Stimulated activated CD4-positive, alpha-beta T cell treated with anti-CD3 and anti-CD28 coated beads, Interleukin-1b, Interleukin-23, amount 100 ng/mL, for 4 hours (primary cell): ENCODE results near the gene NME5.

ENCODE experiments used
- DNase-seq, 2 donors: peaks; one replicate each; pipeline ENCODE4 v3.0.0-alpha.2; 2020; ENCODE audit warnings: low read depth in 2 of 2

NME5 gene

GRCh38 chr5:138139781-138140090 lies 508 bp upstream of the NME5 start:
- DNase-seq = no peak

DNA sequence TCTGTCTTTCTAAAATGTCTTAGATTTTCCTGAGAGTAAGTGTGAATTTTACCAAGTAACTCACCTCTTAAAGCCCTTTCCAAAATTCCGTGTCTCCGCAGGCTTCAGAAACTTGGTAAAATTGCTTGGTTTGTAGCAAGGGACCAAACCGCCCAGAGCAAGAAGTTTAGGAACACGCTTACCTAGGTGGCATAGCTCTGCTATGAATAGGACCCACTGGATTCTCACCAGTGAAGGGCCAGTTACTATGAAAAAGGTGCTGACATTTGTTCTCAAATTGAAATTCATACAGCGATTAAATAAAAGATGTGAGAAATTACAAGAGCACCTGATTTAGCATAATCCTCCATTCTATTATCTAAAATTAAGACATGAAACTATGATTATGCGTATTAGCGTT lies 6.7 kb downstream of the NME5 start:
- no peak for DNase-seq

GRCh38 chr5:138129347-138129746 lies 9.9 kb downstream of the NME5 start:
- DNase-seq = no peak

DNA sequence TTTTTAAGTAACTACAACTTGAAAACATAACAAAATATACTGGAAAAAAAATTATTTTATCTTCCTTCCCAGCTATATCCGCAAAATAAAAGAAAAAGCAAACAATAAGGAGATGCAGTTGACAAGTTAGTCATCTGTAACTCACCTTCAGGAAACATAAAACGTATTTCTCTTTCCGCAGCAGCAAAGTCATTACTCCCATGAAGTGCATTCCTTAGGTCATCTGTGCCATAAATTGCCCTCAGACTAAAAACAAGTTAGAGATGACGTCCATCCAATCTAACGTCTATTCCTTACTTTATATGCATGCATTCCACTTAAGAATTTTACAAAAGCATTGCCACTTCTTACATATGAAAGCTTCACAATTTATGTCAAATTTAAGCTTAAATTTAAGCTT lies 10.9 kb downstream of the NME5 start:
- DNase-seq = no peak

- DNase-seq = no peak
These were observed 24.0 kb downstream of the NME5 start for GRCh38 chr5:138115254-138115653.

- DNase-seq = no peak
These were observed 27.3 kb downstream of the NME5 start for GRCh38 chr5:138111937-138112336.

DNA sequence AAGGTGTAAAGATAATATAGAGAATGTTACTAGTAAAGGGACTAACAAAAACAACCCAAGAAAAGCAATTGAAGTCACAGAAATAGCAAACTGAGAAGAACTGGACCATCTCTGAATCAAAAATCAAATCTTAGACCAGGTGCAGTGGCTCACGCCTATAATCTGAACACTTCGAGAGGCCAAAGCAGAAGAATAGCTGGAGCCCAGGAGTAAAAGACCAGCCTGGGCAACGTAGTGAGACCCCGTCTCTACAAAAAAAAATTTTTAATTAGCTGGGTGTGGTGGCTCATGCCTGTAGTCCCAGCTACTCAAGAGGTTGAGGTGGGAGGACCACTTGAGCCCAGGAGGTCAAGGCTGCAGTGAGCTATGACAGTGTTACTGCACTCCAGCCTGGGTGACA lies 28.0 kb downstream of the NME5 start:
- no peak for DNase-seq

DNA sequence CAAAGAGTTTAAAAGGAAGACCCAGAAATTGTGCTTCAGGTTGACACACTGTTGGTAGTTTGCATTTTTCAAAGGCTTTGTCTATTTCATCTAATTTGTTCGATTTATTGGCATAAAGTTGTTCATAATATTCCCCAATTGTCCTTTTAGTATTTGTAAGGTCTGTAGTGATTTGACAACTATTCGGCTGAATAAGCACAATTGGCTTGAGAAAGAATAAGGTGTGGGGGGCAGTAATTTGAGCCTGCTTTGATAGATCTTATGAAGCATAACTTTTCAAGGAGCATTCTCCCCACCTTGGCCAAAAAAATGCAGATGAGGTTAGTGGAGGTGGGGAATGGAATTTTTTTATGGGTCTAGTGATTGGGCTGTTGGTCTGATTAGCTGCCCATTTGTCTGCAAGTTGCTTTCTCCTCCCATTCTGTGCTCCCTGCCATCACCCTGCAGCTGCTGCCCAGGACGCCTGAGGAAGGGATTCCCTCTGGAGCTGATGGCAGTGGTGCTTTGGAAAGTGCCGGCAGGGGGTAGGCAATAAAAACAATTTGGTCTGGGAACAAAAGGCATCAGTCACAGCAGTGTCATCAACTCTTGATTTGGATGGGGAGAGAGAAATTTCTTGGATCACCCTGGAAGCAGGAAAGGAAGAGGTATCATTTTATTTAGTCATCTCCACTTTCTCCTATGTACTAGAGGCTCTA lies 28.8 kb downstream of the NME5 start:
- DNase-seq = no peak

DNA sequence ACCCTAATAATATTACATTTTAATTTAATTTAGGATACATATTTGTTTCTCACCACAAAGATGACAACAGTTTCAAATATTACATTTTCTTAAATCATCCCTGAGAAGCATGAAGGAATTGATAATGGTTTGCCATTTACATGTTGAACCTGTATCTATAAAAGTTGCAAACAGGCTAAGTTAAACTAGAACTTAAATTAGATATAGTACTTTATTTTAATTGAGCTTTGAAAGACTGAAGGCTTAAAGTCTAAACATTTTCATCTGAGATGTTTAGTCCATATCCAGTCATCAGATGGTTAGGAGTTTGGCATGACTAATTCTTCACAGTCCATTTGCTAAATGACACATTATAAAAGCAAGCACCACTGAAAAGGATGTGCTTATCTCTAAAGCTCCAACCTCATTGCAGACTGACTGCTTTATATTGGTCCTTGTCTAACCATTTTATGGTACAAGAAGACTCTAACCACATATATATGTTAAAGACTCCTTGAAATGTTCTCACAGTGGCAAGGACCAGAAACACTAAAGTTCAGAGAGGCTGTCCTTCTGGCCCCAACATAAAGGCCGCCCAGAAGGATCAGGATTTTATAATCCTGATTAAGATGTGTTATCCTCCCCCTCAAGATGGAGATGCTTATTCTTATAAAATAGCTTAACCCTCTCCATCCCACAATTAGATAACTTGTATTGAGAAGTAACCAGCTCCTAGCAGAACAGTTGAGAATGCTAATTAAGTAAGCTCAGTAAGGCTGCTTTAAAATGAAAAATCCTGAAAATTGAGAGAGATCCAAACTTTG lies 29.6 kb downstream of the NME5 start:
- no peak for DNase-seq

DNA sequence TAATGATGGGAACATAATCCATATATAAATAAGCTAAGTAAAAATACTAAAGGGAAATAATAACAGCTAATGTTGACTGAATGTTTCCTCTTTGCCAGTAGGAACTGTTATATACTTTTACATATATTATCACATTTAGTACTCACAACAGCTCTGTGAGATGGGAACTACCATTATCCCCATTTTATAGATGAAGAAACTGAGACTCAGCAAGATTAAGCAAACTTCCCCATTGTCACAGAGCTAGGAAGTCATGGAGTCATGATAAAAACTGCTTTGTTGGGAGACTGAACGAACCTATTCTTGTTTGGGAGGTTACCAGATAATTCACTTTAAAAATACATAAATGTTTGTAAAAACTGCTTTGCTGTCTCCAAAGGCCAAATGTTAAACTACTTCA lies 32.0 kb downstream of the NME5 start:
- DNase-seq = no peak

DNA sequence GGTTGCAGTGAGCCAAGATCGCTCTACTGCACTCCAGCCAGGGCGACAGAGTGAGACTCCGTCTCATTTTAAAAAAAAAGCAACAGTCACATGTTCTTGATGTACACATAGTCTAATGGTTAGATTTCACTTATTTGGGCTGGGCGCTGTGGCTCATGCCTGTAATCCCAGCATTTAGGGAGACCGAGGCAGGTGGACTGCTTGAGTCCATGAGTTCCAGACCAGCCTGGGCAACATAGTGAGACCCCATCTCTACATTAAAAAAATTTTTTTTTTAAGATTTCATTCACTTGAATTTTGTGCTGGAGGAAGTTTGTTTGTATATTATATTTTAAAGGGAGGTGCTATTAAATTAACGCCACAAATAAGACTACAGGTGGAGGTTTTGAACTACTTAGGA lies 33.5 kb downstream of the NME5 start:
- no peak for DNase-seq

DNA sequence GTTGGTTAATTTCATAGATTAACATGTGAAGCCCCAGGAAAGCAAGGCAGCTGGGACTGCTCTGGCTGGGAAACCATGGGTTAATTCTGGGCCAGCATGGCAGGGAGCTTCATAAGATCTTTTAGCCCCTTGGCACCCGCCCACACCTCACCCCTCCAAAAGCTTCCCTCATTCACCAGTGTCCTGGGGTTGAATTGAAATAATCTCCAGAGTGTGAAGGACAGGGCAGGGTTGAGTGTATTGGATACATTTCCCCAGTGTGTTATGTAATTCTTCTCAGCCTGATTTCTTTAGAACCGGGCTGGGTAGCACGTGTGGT lies 36.0 kb downstream of the NME5 start:
- DNase-seq = no peak

DNA sequence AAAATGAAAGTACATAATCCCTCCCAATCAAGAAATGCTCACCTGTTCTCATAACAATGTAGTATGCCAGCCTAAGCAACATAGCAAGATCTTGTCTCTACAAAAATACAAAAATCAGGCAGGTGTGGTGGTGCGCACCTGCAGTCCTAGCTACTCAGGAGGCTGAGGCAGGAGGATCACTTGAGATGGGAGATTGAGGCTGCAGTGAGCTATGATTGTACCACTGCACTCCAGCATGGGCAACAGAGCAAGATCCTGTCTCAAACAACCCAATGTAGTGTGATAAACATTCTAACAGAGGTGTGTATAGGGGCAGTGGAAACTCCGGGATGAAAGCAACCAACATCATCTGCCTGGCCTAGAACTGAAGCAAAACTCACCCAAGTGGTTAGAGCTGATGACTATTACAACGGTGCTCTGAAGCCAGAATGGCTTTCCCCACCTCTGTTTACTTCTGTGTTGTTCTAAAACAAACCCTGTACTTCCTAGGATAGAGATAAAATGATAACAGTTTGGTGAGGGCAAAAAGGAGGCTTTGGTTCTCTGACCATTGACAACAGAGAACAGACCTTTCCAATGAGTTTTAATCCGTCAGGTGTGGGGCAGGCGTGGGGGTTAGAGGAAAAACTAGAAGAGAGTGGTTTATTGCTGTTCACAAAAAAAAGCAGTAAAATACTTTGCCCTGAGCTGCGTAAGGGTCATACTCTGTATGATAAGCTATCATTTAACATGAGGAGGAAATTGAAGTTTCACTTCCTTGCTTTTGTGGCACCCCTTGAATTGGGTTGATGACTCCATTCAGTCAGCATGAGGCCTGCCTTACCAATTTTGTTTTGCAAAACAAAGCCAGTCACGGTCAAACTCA lies 36.5 kb downstream of the NME5 start:
- no peak for DNase-seq

GRCh38 chr5:138096997-138097828 lies 42.0 kb downstream of the NME5 start:
- no peak for DNase-seq

DNA sequence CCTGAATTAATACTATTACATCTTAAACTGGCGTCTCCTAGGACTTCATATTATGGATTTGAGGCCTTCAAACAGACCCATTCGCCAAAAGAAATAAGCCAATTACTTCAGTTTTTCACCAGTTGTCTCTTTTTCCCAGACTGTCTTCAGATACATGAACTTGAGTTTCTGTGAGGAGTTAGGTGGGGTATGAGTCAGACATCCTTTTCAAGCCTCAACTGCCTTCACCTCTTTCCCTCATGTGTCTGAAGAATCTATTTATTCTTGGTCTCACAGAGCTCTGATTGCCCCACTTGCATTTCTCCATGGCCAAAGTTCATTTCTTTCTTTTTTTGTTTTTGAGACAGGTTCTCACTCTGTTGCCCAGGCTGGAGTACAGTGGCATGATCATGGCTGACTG lies 42.9 kb downstream of the NME5 start:
- DNase-seq = no peak

- DNase-seq = no peak
These were observed 43.9 kb downstream of the NME5 start for GRCh38 chr5:138095100-138095907.

- no peak for DNase-seq
These were observed 46.2 kb downstream of the NME5 start for GRCh38 chr5:138093036-138093435.

DNA sequence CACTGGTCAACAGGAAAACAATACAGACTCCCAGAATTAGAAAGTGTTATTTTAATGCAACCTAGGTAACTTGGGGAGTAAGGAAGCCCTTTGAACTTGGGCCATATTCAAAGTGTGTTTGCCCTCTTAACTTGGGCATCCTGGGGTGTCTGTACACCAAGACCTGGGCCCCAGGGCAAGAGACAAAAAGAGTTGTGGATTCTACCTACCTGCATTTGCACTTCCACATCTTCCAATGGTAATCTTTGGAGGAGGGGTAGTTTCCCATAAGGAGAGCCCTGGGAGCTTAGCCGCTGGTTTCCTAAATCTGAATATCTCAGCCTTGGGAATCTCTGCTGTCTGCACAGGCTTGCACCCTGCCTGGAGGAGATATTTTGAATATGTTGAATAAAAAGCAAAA lies 46.9 kb downstream of the NME5 start:
- no peak for DNase-seq

GRCh38 chr5:138091685-138092084 lies 47.5 kb downstream of the NME5 start:
- DNase-seq = no peak

- no peak for DNase-seq
These were observed 55.5 kb downstream of the NME5 start, which contains the start of gene WNT8A for GRCh38 chr5:138083702-138084101. Gene WNT8A (plus strand): TSS chr5:138084033. CDS start chr5:138084128, 95 bp downstream.

- no peak for DNase-seq
These were observed 57.2 kb downstream of the NME5 start for GRCh38 chr5:138082033-138082432.
